ENCODE results near the gene VEGFC.

DNA sequence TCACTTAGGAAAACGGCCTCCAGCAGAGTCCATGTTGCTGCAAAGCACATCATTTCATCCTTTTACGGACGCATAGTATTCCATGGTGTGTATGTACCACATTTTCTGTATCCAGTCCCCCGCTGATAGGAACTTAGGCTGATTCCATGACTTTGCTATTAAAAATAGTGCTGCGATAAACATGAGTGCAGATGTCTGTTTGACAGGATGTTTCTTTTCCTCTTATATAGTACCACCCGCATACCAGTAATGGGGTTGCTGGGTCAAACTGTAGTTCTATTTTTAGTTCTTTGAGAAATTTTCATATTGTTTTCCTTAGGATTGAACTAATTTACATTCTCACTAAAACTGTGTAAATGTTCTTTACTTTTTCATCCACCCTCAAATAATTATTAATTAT lies 50.5 kb downstream of the VEGFC start:
- TF ChIP-seq, protein P1, sequence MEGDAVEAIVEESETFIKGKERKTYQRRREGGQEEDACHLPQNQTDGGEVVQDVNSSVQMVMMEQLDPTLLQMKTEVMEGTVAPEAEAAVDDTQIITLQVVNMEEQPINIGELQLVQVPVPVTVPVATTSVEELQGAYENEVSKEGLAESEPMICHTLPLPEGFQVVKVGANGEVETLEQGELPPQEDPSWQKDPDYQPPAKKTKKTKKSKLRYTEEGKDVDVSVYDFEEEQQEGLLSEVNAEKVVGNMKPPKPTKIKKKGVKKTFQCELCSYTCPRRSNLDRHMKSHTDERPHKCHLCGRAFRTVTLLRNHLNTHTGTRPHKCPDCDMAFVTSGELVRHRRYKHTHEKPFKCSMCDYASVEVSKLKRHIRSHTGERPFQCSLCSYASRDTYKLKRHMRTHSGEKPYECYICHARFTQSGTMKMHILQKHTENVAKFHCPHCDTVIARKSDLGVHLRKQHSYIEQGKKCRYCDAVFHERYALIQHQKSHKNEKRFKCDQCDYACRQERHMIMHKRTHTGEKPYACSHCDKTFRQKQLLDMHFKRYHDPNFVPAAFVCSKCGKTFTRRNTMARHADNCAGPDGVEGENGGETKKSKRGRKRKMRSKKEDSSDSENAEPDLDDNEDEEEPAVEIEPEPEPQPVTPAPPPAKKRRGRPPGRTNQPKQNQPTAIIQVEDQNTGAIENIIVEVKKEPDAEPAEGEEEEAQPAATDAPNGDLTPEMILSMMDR (IDR thresholded peaks at IDR 0.05): no peak
- TF ChIP-seq POLR2A (IDR thresholded peaks at IDR 0.05): no peak
